ENCODE measurements around the gene MAP4K2.

The MAP4K2 gene

GRCh38 chr11:64765291-64765850, 37.6 kb downstream of the MAP4K2 start:
- no peak overlapping the region for H3K9ac ChIP-seq (ENCODE audit: low read depth, low read length)
- TF ChIP-seq CTCF (IDR thresholded peaks at IDR 0.05; ENCODE audit: borderline replicate concordance, extremely low read depth, low read length, poor library complexity, severe bottlenecking) (no peak), EZH2 (IDR thresholded peaks at IDR 0.05; ENCODE audit: borderline replicate concordance, low read depth, low read length, severe bottlenecking) (no peak)
- H3K36me3 ChIP-seq (ENCODE audit: insufficient read depth, low read length), result peaks cover 82% of the 10 kb centered on the region
- H2AFZ ChIP-seq (ENCODE audit: low read depth, low read length), result no peak overlapping the region
- H3K27ac ChIP-seq (ENCODE audit: low read length), result no peak overlapping the region
- H3K4me2 ChIP-seq (ENCODE audit: insufficient read depth, low read length), result no peak overlapping the region
- H3K4me1 ChIP-seq (ENCODE audit: insufficient read depth, low read length), result peaks cover 48% of the 10 kb centered on the region
- DNase-seq, result no peak
- H3K4me3 ChIP-seq (ENCODE audit: low read depth in 1 of 2, low read length in 2 of 2), result no peak overlapping the region
- H3K9me3 ChIP-seq (ENCODE audit: insufficient read depth, low read length, severe bottlenecking), result no peaks in the 10 kb centered on the region
- ATAC-seq (ENCODE audit: insufficient read depth, low read depth), result no peak
- no peaks in the 10 kb centered on the region for H3K27me3 ChIP-seq (ENCODE audit: insufficient read depth, low read length, poor library complexity)
- H3K79me2 ChIP-seq (ENCODE audit: insufficient read depth, low read length), result peaks cover 58% of the 10 kb centered on the region
- H4K20me1 ChIP-seq (ENCODE audit: insufficient read depth, low read length), result peaks cover 87% of the 10 kb centered on the region

- no peak for DNase-seq
- peaks cover 45% of the 10 kb centered on the region for H3K4me1 ChIP-seq (ENCODE audit: insufficient read depth, low read length)
- no peak overlapping the region for H3K9ac ChIP-seq (ENCODE audit: low read depth, low read length)
- H2AFZ ChIP-seq (ENCODE audit: low read depth, low read length), result no peak overlapping the region
- no peaks in the 10 kb centered on the region for H3K9me3 ChIP-seq (ENCODE audit: insufficient read depth, low read length, severe bottlenecking)
- peaks cover 85% of the 10 kb centered on the region for H4K20me1 ChIP-seq (ENCODE audit: insufficient read depth, low read length)
- TF ChIP-seq EZH2 (IDR thresholded peaks at IDR 0.05; ENCODE audit: borderline replicate concordance, low read depth, low read length, severe bottlenecking) (no peak), CTCF (IDR thresholded peaks at IDR 0.05; ENCODE audit: borderline replicate concordance, extremely low read depth, low read length, poor library complexity, severe bottlenecking) (no peak)
- H3K4me3 ChIP-seq (ENCODE audit: low read depth in 1 of 2, low read length in 2 of 2), result no peak overlapping the region
- no peak overlapping the region for H3K4me2 ChIP-seq (ENCODE audit: insufficient read depth, low read length)
- ATAC-seq (ENCODE audit: insufficient read depth, low read depth), result no peak
- no peaks in the 10 kb centered on the region for H3K27me3 ChIP-seq (ENCODE audit: insufficient read depth, low read length, poor library complexity)
- H3K27ac ChIP-seq (ENCODE audit: low read length), result peak overlapping the region; percentile 1; the same call in 1 of the 2 replicates
- peaks cover 76% of the 10 kb centered on the region for H3K36me3 ChIP-seq (ENCODE audit: insufficient read depth, low read length)
- peaks cover 51% of the 10 kb centered on the region for H3K79me2 ChIP-seq (ENCODE audit: insufficient read depth, low read length)
Measured at GRCh38 chr11:64764753-64765152, 38.3 kb downstream of the MAP4K2 start.

GRCh38 chr11:64764040-64764611, 38.9 kb downstream of the MAP4K2 start:
- TF ChIP-seq EZH2 (IDR thresholded peaks at IDR 0.05; ENCODE audit: borderline replicate concordance, low read depth, low read length, severe bottlenecking) (no peak), CTCF (IDR thresholded peaks at IDR 0.05; ENCODE audit: borderline replicate concordance, extremely low read depth, low read length, poor library complexity, severe bottlenecking) (no peak)
- peak; percentile 73 for DNase-seq
- Histone ChIP-seq H3K36me3 (ENCODE audit: insufficient read depth, low read length) (peaks cover 70% of the 10 kb centered on the region), H4K20me1 (ENCODE audit: insufficient read depth, low read length) (peaks cover 79% of the 10 kb centered on the region), H3K79me2 (ENCODE audit: insufficient read depth, low read length) (peaks cover 45% of the 10 kb centered on the region), H3K27me3 (ENCODE audit: insufficient read depth, low read length, poor library complexity) (no peaks in the 10 kb centered on the region), H3K9me3 (ENCODE audit: insufficient read depth, low read length, severe bottlenecking) (no peaks in the 10 kb centered on the region), H3K27ac (ENCODE audit: low read length) (peak overlapping the region; percentile 1), H3K4me3 (ENCODE audit: low read depth in 1 of 2, low read length in 2 of 2) (no peak overlapping the region), H2AFZ (ENCODE audit: low read depth, low read length) (no peak overlapping the region), H3K4me2 (ENCODE audit: insufficient read depth, low read length) (no peak overlapping the region), H3K9ac (ENCODE audit: low read depth, low read length) (0 out of 2 replicates have a peak overlapping the region, but pooled peaks have one; percentile 3), H3K4me1 (ENCODE audit: insufficient read depth, low read length) (peaks cover 45% of the 10 kb centered on the region)
- peak; percentile 44 for ATAC-seq (ENCODE audit: insufficient read depth, low read depth)
